ENCODE results near the gene IFNA10. TPM values are rescaled to one million over a fixed set of nuclear protein-coding genes. Genes with fewer than 3 reads are reported as not detected.
"Not testable (repeated sequence)": the region's sequence is repeated elsewhere in the genome, so short reads cannot be mapped to it uniquely, and the experiment has no call there.

The IFNA10 gene
- not detected for total RNA-seq

GRCh38 chr9:21207043-21207442, at the start of gene IFNA10:
Gene IFNA10, minus strand, starts transcription at chr9:21207143. Its CDS starts 46 bp downstream, at chr9:21207097.
- peak; percentile 90 for FAIRE-seq

DNA sequence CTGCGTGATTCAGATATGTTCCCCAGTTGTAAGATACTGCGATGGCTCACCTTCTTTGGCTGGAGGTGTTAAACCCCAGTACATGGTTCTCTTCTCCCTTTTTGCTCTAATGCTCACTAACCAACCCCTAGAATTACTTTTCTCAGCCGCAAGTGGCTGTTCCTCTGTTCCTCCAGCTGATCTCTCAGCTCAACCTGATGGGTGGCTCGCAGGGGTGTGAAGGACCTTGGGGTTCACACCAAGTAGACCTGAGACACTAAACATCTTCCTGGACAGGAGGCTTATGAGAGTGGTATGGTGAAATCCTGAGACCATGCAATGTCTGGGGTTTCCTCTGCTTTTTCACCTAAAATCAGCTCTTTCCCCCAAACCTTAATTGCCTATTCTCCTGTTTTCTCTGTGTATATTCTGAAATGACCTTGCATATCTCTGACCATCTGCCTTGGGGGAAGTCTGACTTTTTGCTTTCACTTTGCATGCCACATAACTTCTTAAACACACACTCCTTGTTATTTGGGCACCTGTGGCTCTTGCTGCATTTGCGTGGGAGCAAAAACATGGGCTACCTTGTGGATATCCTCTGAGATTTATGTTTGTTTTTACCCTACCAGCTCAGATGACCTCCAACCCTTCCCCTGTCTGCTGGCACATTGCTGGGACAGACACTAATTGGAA, 48.7 kb upstream of the IFNA10 start:
- no peak for FAIRE-seq
- no peak for DNase-seq (ENCODE audit: low spot score in 2 of 2)

More at GRCh38 chr9:21207043-21207442, at the start of gene IFNA10:
- not testable (repeated sequence) for DNase-seq (ENCODE audit: low spot score in 2 of 2)

DNA sequence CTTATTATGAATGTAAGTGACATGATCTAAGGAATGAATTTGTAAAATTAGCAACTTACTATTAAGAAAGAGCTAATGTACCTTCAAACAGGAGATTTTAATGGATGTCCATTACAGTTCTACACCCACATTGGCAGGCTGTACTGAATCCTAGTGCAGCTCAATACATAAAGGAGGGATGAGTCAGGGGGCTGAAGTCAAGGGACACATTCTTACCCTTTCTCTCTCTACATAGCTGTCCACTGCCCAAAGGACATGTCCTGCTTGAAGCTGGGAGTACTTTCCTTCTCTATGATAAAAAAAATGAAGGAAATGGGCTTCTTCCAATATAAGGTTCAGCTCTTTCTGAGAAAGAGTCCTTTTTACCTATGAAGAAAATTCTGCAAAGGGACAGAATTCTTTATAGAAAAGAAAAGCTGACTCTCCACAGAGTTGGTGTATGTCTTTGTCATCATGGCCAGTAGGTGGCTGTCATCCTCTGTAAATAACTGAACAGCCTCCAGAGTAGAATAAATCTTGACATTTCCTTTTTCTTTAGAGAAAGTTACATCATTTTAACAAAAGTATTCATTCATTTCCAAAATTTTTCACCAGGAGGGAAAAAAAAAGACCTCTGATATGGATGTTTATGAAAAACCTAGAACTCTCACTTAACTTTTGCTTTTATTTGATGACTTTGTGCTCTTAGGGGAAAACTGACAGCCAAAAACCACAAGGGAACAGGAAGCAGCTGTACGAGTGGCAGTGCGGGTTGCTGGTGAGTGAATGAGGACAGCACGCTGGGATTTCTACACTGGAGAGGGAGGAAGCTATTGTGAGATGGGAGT, 46.0 kb upstream of the IFNA10 start:
- DNase-seq (ENCODE audit: low spot score in 2 of 2) (peak in 1 of 2 donors; percentile 34), FAIRE-seq (peak; percentile 79)

DNA sequence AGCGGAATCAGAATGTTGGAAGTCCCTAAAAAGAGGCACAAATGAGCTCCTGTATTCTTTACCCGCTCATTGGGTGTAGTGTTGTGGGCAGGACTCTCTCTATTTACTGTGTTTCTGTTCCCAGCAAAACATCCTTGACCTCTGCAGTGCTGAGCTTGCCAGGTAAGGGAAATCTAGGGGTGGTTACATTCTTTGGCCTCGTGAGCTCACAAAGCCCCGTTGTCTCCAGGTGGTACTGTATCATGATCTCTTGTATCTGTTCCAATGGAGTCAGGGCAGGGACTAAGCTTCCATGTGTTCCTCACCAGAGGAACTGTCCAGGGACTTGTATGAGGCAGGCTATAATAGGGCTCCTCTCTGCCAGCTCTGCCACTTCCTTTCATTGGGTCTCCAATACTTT, 44.7 kb upstream of the IFNA10 start:
- DNase-seq (ENCODE audit: low spot score in 2 of 2), result no peak
- FAIRE-seq, result no peak

- no peak for FAIRE-seq
Observed at GRCh38 chr9:21251190-21251589, 44.2 kb upstream of the IFNA10 start.

GRCh38 chr9:21244836-21245235, 37.9 kb upstream of the IFNA10 start:
- FAIRE-seq (no peak), DNase-seq (ENCODE audit: low spot score in 2 of 2) (no peak)

More at GRCh38 chr9:21251190-21251589, 44.2 kb upstream of the IFNA10 start:
- DNase-seq (ENCODE audit: low spot score in 2 of 2), result no peak

GRCh38 chr9:21239911-21240310, 33.0 kb upstream of the IFNA10 start, which contains the start of gene IFNA14:
Gene IFNA14, minus strand, starts transcription at chr9:21240005. Its CDS starts 70 bp downstream, at chr9:21239935.
- FAIRE-seq (no peak), DNase-seq (ENCODE audit: low spot score in 2 of 2) (no peak)

DNA sequence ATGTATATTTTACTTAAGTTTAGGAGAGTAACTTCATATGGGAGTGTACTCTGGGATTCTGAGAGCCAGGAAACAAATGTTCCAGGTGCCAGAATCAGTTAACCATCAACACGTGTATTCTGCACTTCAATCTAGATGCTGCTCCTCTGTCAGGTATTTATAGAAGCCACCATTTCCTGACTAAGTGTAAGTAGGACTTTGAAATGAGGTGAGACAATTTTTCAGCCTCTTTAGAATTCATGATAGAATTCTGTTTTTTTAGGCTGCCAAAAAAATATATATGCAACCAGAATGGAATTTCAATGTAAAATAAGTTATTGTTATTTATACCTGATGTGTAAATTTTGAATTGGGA, 29.4 kb upstream of the IFNA10 start:
- not testable (repeated sequence) for DNase-seq (ENCODE audit: low spot score in 2 of 2); FAIRE-seq

DNA sequence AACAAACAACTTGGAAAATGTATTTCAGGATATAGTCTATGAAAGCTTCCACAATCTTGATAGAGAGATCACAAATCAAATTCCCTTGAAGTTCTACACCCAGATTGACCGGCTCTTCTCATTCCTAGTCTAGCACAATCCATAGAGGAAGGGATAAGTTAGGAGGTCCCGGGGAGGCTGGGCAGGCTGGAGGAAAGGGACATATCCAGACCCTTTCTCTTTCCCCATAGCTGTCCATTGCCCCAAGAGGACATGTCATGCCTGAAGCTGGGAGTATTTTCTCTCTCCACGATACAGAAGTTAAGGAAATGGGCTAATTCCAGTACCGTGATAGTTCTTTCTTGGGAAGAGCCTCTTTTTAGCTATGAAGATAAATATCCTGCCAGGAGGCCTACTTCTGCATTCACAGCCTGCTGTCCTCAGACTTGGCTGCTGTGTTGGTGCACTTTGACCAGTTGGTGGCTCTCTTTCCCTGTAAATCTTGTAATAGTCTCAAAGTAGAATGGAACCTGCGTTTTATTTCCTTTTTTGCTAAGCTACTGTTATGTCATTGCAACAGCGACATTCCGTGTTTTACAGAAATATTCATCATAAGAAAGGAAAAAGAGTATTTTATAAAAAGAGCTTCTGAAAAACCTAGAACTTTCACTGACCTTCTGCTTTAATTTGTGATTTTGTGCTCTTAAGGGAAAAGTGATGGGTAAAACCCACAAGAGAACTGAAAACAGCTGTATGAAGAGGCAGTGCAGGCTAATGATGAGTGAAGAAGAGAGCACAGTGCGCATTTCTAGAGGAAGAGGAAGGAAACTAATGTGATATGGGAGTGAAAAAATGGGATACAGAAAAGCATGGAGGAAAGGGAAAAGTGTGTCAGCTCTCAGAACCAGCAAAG, 28.8 kb upstream of the IFNA10 start:
- FAIRE-seq, result not testable (repeated sequence)
- peak in 1 of 2 donors; percentile 10 for DNase-seq (ENCODE audit: low spot score in 2 of 2)

DNA sequence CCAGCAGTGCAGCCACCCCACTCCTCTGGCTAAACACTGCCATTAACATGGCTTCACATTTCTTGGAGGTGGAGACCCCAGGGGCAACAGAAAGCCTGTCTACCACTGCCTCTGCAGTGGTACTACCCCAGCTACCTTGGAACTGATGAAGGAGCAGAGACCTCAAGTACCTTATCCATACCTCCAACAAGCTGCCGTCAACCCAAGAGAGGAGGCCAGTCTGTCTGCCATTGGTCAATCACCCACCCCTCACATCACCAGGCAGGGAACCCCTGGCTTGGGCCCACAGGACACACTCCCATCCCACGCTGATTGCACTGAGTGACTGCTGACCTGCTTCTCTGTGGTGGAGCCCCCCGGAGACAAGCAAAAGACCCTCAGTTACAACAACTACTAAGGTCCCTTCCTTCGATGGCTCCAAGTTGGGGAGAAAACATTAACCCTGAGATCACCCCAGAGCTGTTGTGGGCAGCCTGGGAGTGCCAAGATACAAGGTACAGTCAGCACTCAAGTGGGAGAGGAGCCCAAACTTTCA, 27.3 kb upstream of the IFNA10 start:
- DNase-seq (ENCODE audit: low spot score in 2 of 2), result no peak
- no peak for FAIRE-seq

DNA sequence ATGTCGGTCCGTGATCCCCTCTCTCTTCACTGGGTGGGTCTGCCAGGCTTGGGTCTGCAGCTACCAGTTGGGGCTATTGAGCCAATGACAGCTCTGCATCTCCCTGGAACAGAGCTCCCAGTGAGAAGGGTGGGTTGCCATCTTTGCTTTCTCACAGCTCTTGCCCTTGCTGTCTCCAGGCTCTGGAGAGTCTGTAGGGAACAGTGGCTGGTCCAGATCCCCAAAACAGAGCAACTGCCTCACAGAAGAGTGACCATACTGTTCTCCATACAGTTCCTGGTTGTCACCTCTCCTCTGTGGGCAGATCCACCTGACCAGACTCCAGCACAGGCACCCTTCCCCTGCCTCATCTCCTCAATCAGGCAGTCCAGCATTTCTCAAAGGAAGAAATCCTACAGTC, 26.3 kb upstream of the IFNA10 start:
- FAIRE-seq (no peak), DNase-seq (ENCODE audit: low spot score in 2 of 2) (no peak)

DNA sequence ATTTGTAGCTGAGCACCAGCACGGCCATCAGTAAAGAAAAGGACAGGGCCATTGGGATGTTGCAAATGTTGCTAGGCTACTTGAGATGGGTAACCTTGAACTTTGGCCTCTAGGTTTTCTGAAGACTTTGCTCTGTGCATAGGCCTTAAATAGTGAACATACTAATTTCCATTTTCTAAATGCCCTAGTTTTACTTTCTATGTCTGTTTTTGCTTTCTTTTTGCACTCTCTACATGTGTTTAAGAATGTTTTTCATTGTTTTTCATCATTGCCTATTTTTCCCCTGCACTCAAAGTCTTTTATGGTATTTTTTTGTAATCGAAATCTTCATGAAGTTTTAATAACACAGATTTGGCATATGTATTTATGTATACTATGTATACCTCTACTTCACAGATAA, 21.2 kb upstream of the IFNA10 start, which contains the start of gene IFNA17:
IFNA17 (minus strand) TSS at position 101 of the 400 bp plus-strand sequence; CDS start at position 52, 49 bp downstream.
- DNase-seq (ENCODE audit: low spot score in 2 of 2) (no peak), FAIRE-seq (no peak)

GRCh38 chr9:21217211-21217610, 10.3 kb upstream of the IFNA10 start, which contains the start of gene IFNA16:
Gene IFNA16, minus strand, starts transcription at chr9:21217311. Its CDS starts 6 bp downstream, at chr9:21217305.
- not testable (repeated sequence) for DNase-seq (ENCODE audit: low spot score in 2 of 2); FAIRE-seq

- not testable (repeated sequence) for FAIRE-seq; DNase-seq (ENCODE audit: low spot score in 2 of 2)
Observed at GRCh38 chr9:21213411-21214326, 6.7 kb upstream of the IFNA10 start.

GRCh38 chr9:21212160-21212559, 5.2 kb upstream of the IFNA10 start:
- not testable (repeated sequence) for DNase-seq (ENCODE audit: low spot score in 2 of 2); FAIRE-seq

DNA sequence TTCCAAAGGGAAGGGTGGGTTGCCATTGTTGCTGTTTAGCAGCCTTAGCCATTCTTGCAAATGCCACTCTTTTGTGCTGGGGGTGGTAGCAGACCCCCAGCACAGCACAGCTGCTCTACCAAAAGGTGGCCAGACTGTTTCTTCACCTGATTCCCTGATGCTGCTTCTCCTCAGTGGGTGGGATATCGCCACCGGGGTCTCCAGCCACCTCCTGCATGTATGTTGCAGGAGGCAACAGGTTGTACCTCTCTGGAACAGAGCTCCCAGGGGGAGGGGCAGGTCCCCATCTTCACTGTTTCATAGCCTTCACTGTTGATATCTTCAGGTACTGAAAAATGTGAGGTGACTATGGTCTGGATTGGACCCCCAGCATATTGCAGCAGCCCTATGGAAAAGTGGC, 3.8 kb upstream of the IFNA10 start:
- DNase-seq (ENCODE audit: low spot score in 2 of 2); FAIRE-seq: not testable (repeated sequence)

DNA sequence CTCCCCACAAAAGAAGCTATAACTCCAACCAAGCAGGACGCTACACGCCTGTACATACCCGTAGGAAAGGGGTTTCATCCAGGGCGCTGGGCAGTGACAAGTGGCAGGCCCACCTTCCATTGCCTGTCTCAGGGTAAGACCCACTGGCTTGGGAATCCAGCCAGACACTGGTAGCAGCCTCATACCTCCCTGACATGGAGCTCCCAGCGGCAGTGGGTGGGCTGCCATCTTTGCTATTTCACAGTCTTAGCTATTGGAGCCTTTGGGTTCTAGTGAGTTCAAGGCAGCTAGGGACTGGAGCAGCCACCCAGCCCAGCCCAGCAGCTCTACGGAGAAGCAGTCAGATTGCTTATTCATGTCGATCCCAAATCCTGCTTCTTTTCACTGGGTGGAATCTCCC, 3.4 kb upstream of the IFNA10 start:
- DNase-seq (ENCODE audit: low spot score in 2 of 2) (no peak), FAIRE-seq (no peak)

DNA sequence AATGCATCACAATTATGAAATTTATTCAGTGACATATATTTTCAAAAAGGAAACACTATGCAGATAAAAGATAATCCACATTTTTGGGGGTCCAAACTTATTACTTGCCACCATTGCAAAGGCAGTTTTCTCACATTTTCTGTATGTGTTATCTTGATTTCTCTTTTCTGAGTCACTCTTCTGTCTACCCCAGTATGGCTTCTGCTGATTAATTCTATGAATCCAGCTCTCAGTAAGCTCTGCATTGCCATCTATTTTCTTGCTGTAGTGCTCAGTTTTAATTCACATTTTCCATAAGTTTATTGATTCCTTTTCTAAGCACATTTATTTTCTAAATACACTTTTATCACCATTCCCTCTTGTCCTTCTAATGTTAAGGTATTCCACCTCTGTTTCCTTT, 1.7 kb downstream of the IFNA10 start:
- FAIRE-seq (no peak), DNase-seq (ENCODE audit: low spot score in 2 of 2) (no peak)

- FAIRE-seq; DNase-seq (ENCODE audit: low spot score in 2 of 2): not testable (repeated sequence)
Observed at GRCh38 chr9:21202105-21202504, 4.8 kb downstream of the IFNA10 start, which contains the start of gene IFNA7. Gene IFNA7, minus strand, starts transcription at chr9:21202205. Its CDS starts 40 bp downstream, at chr9:21202165.
